GM21717 (cell line): Measurements from ENCODE around the gene CILP.

Experiments used
- ATAC-seq: cut with Tn5 transposase; IDR thresholded peaks from one replicate; pipeline ENCODE4 v1.9.1; 2021; ENCODE audit warnings: mild to moderate bottlenecking, moderate library complexity; ENCODE audit not compliant: unreplicated experiment

The CILP gene

GRCh38 chr15:65222891-65223290 lies 11.6 kb upstream of the CILP start:
- no peak for ATAC-seq

DNA sequence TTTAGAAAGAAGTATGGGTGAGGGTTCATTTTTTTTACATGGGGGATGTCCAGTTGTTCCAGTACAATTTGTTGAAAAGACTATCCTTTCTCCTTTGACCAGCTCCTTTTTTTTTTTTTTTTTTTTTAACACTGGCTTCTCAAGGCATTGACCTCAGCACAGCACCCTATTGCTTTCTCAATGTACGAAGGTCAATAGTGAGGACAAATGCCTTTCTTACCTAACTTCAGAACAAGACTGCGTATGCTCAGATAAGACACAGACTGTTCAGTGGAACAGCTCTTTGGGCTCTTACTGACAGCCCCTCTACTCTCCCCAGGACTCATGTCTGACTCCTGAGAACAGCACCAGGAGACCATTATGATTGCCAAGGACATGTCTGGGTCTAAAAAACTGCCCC lies 10.4 kb upstream of the CILP start:
- ATAC-seq: no peak

- no peak for ATAC-seq
These were observed 7.9 kb upstream of the CILP start for GRCh38 chr15:65219137-65219536.

DNA sequence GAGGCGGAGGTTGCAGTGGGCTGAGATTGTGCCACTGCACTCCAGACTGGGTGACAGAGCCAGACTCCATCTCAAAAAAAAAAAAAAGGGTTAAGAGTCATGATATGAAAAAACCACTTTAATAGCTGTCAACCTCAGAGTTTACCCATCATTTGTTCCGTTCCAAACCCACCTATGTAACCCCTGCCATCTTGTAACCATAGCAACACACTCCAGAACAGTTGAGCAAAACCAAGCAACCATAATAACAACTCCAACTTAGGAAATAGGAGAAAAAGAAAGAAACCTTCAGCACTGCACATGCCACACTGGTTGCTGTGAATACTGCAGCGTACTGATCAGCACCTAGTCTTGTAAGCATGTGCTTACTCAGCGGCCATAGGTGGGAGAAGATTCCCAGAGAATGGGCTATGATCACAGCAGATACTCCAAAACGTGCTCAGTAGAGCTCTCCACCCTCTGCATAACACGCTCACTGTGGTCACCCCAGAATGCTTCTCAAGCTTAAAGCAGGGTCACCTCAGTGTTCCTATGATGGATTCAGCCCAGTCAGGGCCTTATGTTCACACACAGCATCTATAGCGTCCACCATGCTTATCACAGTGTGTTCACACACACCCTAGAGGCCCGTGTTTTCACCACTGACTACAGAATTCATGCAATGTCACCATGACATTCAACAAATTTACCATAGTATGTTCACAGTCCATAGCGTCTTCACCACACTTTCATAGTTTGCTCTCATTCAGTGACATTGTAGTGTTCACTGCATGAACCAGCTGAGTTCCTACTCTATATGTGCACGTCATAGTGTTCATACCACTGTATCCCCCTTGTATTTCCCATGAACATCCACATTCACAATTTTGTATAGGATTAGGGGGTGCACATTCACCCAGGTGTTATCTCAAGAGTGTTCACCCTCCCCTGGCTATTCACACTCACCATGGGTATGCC lies 6.5 kb upstream of the CILP start:
- no peak for ATAC-seq

DNA sequence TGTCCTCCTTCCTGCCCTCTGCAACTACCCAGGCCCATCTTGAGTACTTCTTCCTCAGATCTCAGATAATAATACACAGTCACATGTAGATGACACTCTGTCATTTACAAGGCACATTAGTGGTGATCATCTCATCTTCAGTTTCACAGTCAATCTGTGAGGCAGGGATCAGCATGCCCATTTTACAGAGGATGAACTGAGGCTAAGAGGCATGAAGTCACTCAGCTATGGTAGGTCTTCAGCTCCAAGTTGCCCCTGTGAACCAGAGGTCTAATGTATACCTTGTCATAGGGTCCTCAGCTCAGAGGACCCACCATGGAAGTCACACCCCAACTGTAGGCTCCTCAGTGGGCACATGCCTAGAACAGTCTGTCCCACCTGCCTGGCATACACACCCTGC lies 4.2 kb upstream of the CILP start:
- no peak for ATAC-seq

DNA sequence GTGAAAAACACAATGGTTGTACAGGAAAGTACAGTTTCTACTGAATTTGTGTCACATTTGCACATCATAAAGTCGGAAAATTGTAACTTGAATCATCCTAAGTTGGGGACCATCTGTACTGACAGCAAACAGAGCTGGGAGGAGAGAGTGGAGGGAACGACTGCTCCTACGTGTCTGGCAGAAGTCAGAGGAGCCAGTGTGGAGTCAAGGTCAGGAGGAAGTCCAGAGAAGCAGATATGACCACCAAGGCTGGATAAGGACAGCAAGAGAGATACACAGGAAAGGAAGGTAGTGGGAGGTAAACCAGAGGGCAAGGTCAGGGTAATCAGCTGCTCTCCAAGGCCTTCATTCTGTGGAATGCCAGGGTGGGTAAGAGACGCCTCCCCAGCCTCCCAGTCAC lies 2.7 kb upstream of the CILP start:
- no peak for ATAC-seq

GRCh38 chr15:65213241-65213640 lies 2.0 kb upstream of the CILP start:
- no peak for ATAC-seq

GRCh38 chr15:65212097-65212496 lies 824 bp upstream of the CILP start:
- ATAC-seq: no peak

DNA sequence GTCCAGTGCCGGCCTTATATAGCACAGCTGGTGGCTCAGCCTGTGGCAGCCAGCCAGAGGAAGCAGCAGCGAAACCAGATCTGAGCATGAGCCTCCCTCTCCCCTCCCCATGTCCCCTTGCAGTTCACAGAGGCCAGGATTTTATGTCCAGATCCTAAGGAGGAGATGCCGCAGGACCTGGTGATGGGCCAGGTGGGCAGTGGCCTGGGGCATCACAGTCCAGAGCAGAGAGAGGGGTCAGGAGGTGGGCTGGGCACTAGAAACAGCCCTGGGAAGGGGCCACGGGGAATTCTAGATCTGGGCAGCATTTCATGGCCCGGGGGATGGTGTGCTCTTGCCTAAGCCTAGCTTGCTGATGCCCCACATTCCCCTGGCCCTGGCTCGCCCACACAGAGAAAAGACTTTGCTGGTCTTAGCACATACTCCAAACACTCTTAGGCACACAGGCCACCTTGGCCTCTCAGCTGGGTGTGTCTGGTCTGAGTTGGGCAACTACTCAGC lies 259 bp upstream of the CILP start:
- no peak for ATAC-seq

DNA sequence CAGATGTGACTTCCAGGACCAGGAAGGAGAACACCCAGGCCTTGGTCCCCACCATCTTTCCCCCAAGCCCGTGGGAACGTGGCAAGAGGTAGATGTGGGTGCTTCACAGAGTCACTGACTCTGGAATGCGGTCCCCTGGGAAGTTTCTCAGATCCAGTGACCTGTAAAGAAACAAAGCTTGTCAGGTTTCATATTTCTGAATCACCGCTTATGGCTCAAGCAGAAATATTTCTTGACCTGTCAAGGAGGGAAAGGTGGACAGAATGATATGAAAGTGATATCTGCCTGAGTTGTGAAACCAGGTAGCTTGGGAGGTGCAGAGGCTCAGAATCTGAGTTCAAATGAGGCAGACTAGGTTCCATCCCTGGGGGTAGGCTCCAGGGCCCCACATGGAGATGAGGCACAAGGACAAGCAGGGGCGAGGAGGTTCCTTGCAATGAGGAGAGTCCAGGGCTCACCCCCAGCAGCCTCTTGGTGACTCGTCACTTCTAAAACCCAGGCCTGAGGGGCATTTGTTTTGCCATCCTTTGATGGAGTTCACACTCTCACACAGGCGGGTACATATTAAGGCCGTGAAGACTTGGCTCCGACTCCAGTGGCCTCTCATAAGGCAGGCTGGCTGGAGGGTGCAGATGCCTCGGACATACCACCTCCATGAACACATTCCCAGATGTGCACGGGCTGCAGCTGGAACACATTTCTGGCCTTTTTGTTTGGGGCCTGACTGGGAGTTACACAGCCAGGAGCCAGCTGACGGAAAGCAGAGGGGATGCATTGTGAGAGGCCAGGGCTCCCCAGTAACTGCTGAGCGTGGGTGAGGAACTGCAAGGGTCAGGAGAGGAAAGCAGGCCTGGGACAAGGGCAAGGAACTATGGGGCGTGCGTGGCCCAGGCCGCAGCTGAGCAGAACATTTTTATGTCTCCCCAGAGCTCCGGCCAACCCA lies 1.3 kb downstream of the CILP start:
- no peak for ATAC-seq

GRCh38 chr15:65208647-65209046 lies 2.6 kb downstream of the CILP start:
- ATAC-seq: no peak

- no peak for ATAC-seq
These were observed 3.9 kb downstream of the CILP start for GRCh38 chr15:65207280-65207840.

DNA sequence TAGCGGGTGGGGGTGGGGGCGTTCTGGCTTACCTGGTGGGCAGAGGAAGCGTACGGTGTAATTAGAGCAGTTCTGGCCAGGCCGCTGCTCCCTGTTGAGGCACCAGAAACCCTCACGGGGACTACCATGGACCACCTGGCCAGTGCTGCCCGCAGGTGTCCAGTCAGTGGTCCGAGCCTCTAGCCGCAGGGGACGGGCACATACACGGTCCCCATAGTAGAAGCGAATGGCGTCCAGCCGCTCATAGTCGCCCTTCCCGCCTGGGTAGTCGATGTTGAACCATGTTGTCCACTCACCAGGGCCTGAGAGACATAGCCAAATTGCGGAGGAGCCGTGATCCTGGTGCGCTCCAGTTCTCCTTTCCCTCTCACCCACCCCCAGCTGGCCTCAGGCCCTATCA lies 4.5 kb downstream of the CILP start:
- ATAC-seq: no peak

DNA sequence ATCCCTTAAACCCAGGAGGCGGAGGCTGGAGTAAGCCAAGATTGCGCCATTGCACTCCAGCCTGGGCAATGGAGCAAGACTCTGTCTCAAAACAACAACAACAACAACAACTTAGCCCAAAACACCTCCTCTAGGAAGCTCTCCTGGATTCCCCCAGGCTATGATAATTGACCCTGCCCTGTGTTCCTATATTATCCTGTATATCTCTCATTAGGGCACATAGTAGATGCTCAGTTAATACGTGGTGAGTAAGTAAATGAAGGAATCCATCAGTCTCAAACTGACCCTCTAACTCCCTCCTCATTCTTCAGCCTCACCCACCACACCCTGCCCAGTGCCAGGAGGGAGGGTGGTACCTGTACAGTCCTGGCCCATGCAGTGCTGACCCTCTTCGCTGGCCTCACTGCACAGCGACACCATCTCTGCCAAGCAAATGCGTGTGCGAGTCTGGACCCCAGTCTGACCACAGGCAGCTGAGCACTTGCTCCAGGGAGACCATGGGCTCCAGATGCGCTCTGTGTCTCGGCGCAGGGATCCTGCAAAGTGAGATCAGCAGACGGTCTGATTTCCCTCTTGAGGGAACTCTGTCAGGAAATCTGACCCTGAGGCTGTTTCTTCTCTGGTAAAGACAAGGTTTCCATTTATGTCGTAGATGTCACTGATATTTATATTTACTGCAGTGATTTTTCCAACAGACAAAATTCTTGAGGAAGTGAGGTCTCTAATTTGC lies 6.2 kb downstream of the CILP start:
- ATAC-seq: no peak

GRCh38 chr15:65204236-65204930 lies 6.9 kb downstream of the CILP start:
- ATAC-seq: no peak

DNA sequence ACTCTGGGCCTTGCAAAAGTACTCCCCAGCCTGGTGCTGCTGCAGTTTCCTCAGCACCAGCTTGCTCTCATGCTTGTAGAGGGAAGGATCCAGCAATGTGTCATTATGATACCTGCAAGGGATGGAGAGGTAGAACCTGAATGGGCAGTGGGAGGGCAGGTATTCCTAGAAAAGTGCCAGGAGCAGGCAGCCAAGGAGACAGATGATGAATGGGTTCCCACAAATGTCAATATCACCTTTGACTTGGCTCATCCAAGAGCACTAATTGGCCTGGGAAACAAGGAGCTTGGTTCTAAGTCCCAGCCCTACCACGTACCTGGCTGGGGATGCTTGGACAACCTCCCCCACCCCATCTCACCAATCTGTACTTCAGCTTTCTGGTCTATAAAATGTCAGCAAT lies 9.4 kb downstream of the CILP start:
- ATAC-seq: no peak

GRCh38 chr15:65198571-65198970 lies 12.7 kb downstream of the CILP start:
- ATAC-seq: no peak

- ATAC-seq: no peak
These were observed 14.0 kb downstream of the CILP start for GRCh38 chr15:65197337-65197645.

DNA sequence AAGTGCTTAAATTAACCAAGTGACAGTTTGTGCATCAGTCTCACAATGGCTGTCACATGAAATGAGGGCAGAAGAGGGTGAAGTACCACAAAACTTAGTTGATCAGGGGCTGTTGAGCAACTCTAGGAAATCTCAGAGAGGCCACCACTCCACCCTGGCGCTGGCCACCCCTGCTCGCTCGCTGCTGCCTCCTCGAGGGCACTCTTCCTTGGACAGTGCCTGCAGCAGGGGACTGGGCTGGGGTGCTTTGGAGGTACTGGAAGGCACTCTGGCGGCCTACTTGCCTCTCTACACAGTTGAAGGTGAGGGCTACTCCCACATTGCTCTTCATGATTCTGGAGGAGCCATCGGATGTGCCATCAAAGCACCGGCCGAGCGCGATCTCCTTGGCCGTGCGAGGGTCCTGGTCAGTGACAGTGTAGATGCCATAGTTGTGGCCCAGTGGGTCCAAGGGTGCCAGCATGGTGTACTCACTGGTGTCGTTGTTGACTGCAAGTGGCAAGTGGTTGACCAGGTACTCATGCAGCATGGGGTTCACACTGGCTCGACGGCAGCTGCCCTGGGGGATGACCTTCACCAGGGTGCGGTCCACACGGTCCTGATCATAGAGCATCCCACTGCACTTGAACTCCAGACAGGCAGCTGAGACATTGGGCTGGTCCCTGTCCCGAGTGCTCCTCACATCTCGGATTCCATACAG lies 14.5 kb downstream of the CILP start:
- no peak for ATAC-seq

GRCh38 chr15:65195548-65195923 lies 15.7 kb downstream of the CILP start:
- no peak for ATAC-seq
